H1 (cell line): ENCODE measurements around the gene FLNA. TPM values are rescaled to one million over a fixed set of nuclear protein-coding genes. Genes with fewer than 3 reads are reported as not detected.

Experiments
- NRF1 ChIP-seq: IDR thresholded peaks from 2 replicates; pipeline ENCODE4 v1.6.1; 2011; ENCODE audit warnings: mild to moderate bottlenecking, low read depth, low read length, improper control_type of control experiment
- POLR2A ChIP-seq, 2 experiments: IDR thresholded peaks; 1 replicate in 1 of 2; 2 replicates in 1 of 2; pipeline ENCODE4 v1.6.1; 2011; ENCODE audit warnings: low read depth in 2 of 2, low read length in 2 of 2, mild to moderate bottlenecking in 2 of 2; ENCODE audit errors: control extremely low read depth in 1 of 2
- SIRT6 ChIP-seq: IDR thresholded peaks from one replicate; pipeline ENCODE4 v1.7.1; 2012; ENCODE audit warnings: low read length, inconsistent platforms
- SP2 ChIP-seq: IDR thresholded peaks from 2 replicates; pipeline ENCODE4 v1.6.1; 2012; ENCODE audit warnings: mild to moderate bottlenecking, low read length, inconsistent platforms
- SP4 ChIP-seq: IDR thresholded peaks from 2 replicates; pipeline ENCODE4 v1.6.1; 2012; ENCODE audit warnings: low read length, inconsistent platforms
- USF2 ChIP-seq: IDR thresholded peaks from 2 replicates; pipeline ENCODE4 v1.6.1; 2011; ENCODE audit warnings: low read length, improper control_type of control experiment
- polyA plus RNA-seq, 7 experiments: library from polyadenylated mRNA; depleted of rRNA in 3 of 7; stranded (reverse) in 5 of 7; unstranded in 2 of 7; fragments of >200 nt in 5 of 7; fragments of 200-250 nt in 2 of 7; gene quantifications; 1 replicate in 5 of 7; 2 replicates in 1 of 7; 4 replicates in 1 of 7; pipeline versions ENCODE4 v1.2.1 to v1.2.3, GENCODE V29; 2011 to 2013; ENCODE audit warnings: missing spikeins in 2 of 7, mixed read lengths in 2 of 7
- total RNA-seq: library from RNA; stranded (reverse); fragmentation: NEBNext Ultra II Directional; extraction: Animal tissue kit (Norgen Biotek cat#: 25700); gene quantifications from 2 replicates; pipeline ENCODE4 v1.2.1, GENCODE V29; 2021

Gene FLNA
- total and polyA plus RNA-seq, 2 of the 8 experiments (the other 6 are each of a cell fraction or from before 2014, with no cell fraction given): 315 to 925 TPM

- TF ChIP-seq SP2 (no peak), NRF1 (no peak), USF2 (no peak), SIRT6 (no peak), POLR2A (IDR thresholded peaks at IDR 0.05; ENCODE audit: control extremely low read depth in 1 of 2, low read depth in 2 of 2, low read length in 2 of 2) (no peak), SP4 (no peak)
Measured at GRCh38 chrX:154367474-154368308, 6.7 kb downstream of the FLNA start (continued).
